K562 (cell line): Measurements from ENCODE around the gene SEC24C. TPM values are rescaled to one million over a fixed set of nuclear protein-coding genes. Genes with fewer than 3 reads are reported as not detected.

Experiments used
- CCAR2 ChIP-seq: fragments of 200-400 bp; formaldehyde crosslinking; IDR thresholded peaks from 2 replicates; pipeline ENCODE4 v1.6.1; 2017; ENCODE audit warnings: mild to moderate bottlenecking, low read depth, low read length
- CEBPG ChIP-seq, 3 experiments: fragments of 200-800 bp in 1 of 3; sonication (Bioruptor generic) in 1 of 3; sonication (generic) in 1 of 3; formaldehyde crosslinking in 1 of 3; IDR thresholded peaks in 2 of 3; conservative IDR thresholded peaks in 1 of 3; 2 replicates each; pipeline versions ENCODE4 v1.6.1 to v1.8.0; 2016 to 2022; ENCODE audit warnings: missing compliant biosample characterization in 2 of 3, missing genetic modification characterization in 2 of 3, mild to moderate bottlenecking in 1 of 3, missing genetic modification reagents in 1 of 3
- CREB3 ChIP-seq: fragments of 450-650 bp; conservative IDR thresholded peaks from 2 replicates; pipeline ENCODE4 v1.6.1; 2016; ENCODE audit warnings: missing genetic modification characterization, low read depth, mild to moderate bottlenecking, missing compliant biosample characterization, moderate library complexity
- EHMT2 ChIP-seq: fragments of 450-650 bp; IDR thresholded peaks from 2 replicates; pipeline ENCODE4 v1.6.1; 2018; ENCODE audit warnings: antibody characterized with exemption
- GATAD2A ChIP-seq: fragments of 450-650 bp; IDR thresholded peaks from 2 replicates; pipeline ENCODE4 v1.6.1; 2017
- GATAD2B ChIP-seq: fragments of 450-650 bp; IDR thresholded peaks from 2 replicates; pipeline ENCODE4 v1.6.1; 2017; ENCODE audit warnings: mild to moderate bottlenecking, borderline replicate concordance
- GTF2F1 ChIP-seq: IDR thresholded peaks from 2 replicates; pipeline ENCODE4 v1.6.1; 2011; ENCODE audit warnings: low read depth, low read length, improper control_type of control experiment
- HEY1 ChIP-seq: fragments of 250-450 bp; sonication (Bioruptor Pico); IDR thresholded peaks from 2 replicates; pipeline ENCODE4 v1.5.0; 2020; ENCODE audit warnings: mild to moderate bottlenecking, moderate library complexity, borderline replicate concordance
- KAT7 ChIP-seq: sonication (generic); formaldehyde crosslinking; IDR thresholded peaks from 2 replicates; pipeline ENCODE4 v1.8.0; 2022; ENCODE audit warnings: missing genetic modification reagents, mild to moderate bottlenecking, borderline replicate concordance
- LEF1 ChIP-seq: fragments of 450-650 bp; IDR thresholded peaks from 2 replicates; pipeline ENCODE4 v1.6.1; 2016; ENCODE audit warnings: mild to moderate bottlenecking
- NCOA1 ChIP-seq: fragments of 450-650 bp; IDR thresholded peaks from 2 replicates; pipeline ENCODE4 v1.6.1; 2016; ENCODE audit warnings: low read depth
- NFATC3 ChIP-seq: fragments of 450-650 bp; IDR thresholded peaks from 2 replicates; pipeline ENCODE4 v1.6.1; 2017; ENCODE audit warnings: mild to moderate bottlenecking
- NR3C1 ChIP-seq: sonication (generic); formaldehyde crosslinking; IDR thresholded peaks from 2 replicates; pipeline ENCODE4 v1.8.1; 2022; ENCODE audit warnings: missing genetic modification reagents
- OTX1 ChIP-seq: fragments of 450-650 bp; formaldehyde crosslinking; IDR thresholded peaks from 2 replicates; pipeline ENCODE4 v1.4.0; 2022; ENCODE audit warnings: mild to moderate bottlenecking
- PHB2 ChIP-seq: fragments of 450-650 bp; IDR thresholded peaks from 2 replicates; pipeline ENCODE4 v1.6.1; 2017; ENCODE audit warnings: low read depth
- POLR2G ChIP-seq: fragments of 200-400 bp; formaldehyde crosslinking; IDR thresholded peaks from 2 replicates; pipeline ENCODE4 v1.6.1; 2017; ENCODE audit warnings: low read depth, mild to moderate bottlenecking, antibody characterized with exemption, low read length, moderate library complexity
- POLR2H ChIP-seq: IDR thresholded peaks from 2 replicates; pipeline ENCODE4 v1.6.1; 2016; ENCODE audit warnings: missing genetic modification characterization, low read depth, mild to moderate bottlenecking, control low read depth, missing compliant biosample characterization, moderate library complexity
- SAFB ChIP-seq: fragments of 200-400 bp; formaldehyde crosslinking; IDR thresholded peaks from 2 replicates; pipeline ENCODE4 v1.6.1; 2017; ENCODE audit warnings: low read depth, low read length, borderline replicate concordance
- SIN3B ChIP-seq: fragments of 450-650 bp; IDR thresholded peaks from 2 replicates; pipeline ENCODE4 v1.6.1; 2017; ENCODE audit warnings: low read depth, mild to moderate bottlenecking, moderate library complexity
- TARDBP ChIP-seq: fragments of 450-650 bp; IDR thresholded peaks from 2 replicates; pipeline ENCODE4 v1.6.1; 2016
- TCF7L2 ChIP-seq: fragments of 150-350 bp; IDR thresholded peaks from 2 replicates; pipeline ENCODE4 v1.6.1; 2016; ENCODE audit warnings: low read depth, mild to moderate bottlenecking, low read length, moderate library complexity
- U2AF1 ChIP-seq: fragments of 200-400 bp; formaldehyde crosslinking; optimal IDR thresholded peaks from 2 replicates; pipeline ENCODE3; 2017; ENCODE audit warnings: mild to moderate bottlenecking, low read depth, low read length, moderate library complexity
- YY1 ChIP-seq, 3 experiments: IDR thresholded peaks; 2 replicates each; pipeline ENCODE4 v1.6.1; 2011; ENCODE audit warnings: low read length in 2 of 3, mild to moderate bottlenecking in 2 of 3, moderate library complexity in 2 of 3, borderline replicate concordance in 1 of 3, control low read depth in 1 of 3, low read depth in 1 of 3; ENCODE audit not compliant: insufficient read depth in 3 of 3, insufficient replicate concordance in 2 of 3, control insufficient read depth in 1 of 3, insufficient read length in 1 of 3; ENCODE audit errors: extremely low read depth in 1 of 3
- ZNF280A ChIP-seq: fragments of 450-650 bp; IDR thresholded peaks from 2 replicates; pipeline ENCODE4 v1.6.1; 2018; ENCODE audit warnings: mild to moderate bottlenecking, low read depth; ENCODE audit not compliant: partially characterized antibody
- ZNF354B ChIP-seq: fragments of 250-450 bp; sonication (Bioruptor Pico); IDR thresholded peaks from 2 replicates; pipeline ENCODE4 v1.4.0; 2020
- ZNF551 ChIP-seq: fragments of 250-450 bp; sonication (Bioruptor Pico); IDR thresholded peaks from 2 replicates; pipeline ENCODE4 v1.5.0; 2021; ENCODE audit warnings: mild to moderate bottlenecking, moderate library complexity
- ZNF699 ChIP-seq: fragments of 250-450 bp; sonication (Bioruptor Pico); IDR thresholded peaks from 2 replicates; pipeline ENCODE4 v1.8.0; 2021; ENCODE audit warnings: mild to moderate bottlenecking, moderate library complexity; ENCODE audit not compliant: insufficient replicate concordance
- ZSCAN29 ChIP-seq: fragments of 450-650 bp; IDR thresholded peaks from 2 replicates; pipeline ENCODE4 v1.6.1; 2017
- polyA plus RNA-seq, 8 experiments: library from polyadenylated mRNA; depleted of rRNA in 4 of 8; stranded (reverse) in 5 of 8; unstranded in 3 of 8; fragments of >200 nt; fragmentation: Nextera tagmentation in 2 of 8; fragmentation: Illumina TruSeq in 1 of 8; extraction: Ambion mirVana in 2 of 8; extraction: Trizol in 1 of 8; gene quantifications; 2 replicates each; pipeline versions ENCODE4 v1.2.1 to v1.2.3, GENCODE V29; 2011 to 2014; ENCODE audit warnings: inconsistent platforms in 1 of 8, missing spikeins in 1 of 8
- total RNA-seq, 7 experiments: library from RNA; depleted of rRNA in 6 of 7; stranded (reverse); fragments of >200 nt in 6 of 7; fragmentation: Illumina TruSeq in 2 of 7; extraction: Trizol in 2 of 7; gene quantifications; 2 replicates each; pipeline versions ENCODE4 v1.2.1 to v1.2.3, GENCODE V29; 2011 to 2021; ENCODE audit warnings: low replicate concordance in 1 of 7

Gene SEC24C
- total and polyA plus RNA-seq, 9 of the 15 experiments (the other 6 are each of a cell fraction or from before 2014, with no cell fraction given): 19.0 to 115 (median 70.5) TPM

DNA sequence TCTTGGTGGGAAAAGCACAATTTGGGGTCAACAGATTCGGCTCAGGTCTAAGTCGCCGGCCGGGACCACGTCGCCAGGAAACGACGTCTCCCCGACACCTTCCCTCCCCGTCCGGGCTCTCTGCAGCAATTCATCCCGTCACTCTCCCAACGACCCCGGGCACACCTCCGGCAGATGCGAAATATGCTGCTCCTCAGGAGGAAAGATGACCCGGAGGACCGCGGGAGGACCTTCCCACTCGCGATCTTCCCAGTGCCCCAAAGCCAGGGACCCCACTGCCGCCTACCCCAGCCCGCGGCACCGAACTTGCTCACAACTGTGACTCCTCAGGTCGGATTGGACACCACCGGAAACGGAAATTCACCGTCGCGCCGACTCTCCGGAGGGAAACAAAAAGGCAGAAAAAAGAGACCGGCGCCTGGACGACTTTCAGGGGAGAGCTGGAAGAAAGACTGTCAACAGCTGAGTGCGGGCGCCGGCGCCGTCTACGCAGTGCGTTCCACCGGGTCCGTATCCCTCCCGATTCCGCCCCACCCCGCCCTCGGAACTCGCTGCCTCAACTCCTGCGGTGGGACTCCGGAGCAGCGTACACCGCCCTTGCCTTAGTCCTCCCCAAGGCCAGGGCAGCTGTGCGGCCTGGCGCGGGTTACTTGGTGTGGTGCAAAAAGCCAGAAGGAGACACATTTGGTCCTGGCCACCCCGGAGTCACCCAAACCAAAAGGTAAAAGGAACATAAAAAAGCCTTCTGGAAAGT is 13.8 kb upstream of the SEC24C start (continued):
- TF ChIP-seq TARDBP: no peak
- TF ChIP-seq KAT7 (CRISPR knock-in tag): peak; percentile 81; the same call in 1 of the 2 replicates
- peak; percentile 71 for TF ChIP-seq NFATC3
- TF ChIP-seq CCAR2: 0 out of 2 replicates have a peak, but pooled peaks have one; percentile 16
- no peak for TF ChIP-seq ZNF354B
- TF ChIP-seq HEY1 (CRISPR knock-in tag): no peak
- TF ChIP-seq CREB3 (tag): no peak; the same call in 1 of the 2 replicates
- TF ChIP-seq U2AF1: no peak
- TF ChIP-seq GTF2F1: no peak; the same call in 1 of the 2 replicates
- TF ChIP-seq EHMT2: no peak
- TF ChIP-seq SIN3B: peak; percentile 97
- TF ChIP-seq YY1 (IDR thresholded peaks at IDR 0.05; ENCODE audit: borderline replicate concordance in 1 of 3, control insufficient read depth in 1 of 3, extremely low read depth in 1 of 3, insufficient read depth in 3 of 3, insufficient read length in 1 of 3, insufficient replicate concordance in 2 of 3, low read depth in 1 of 3, low read length in 2 of 3): peak in 2 of 3 experiments; percentile 56 to 72
- peak; percentile 99 for TF ChIP-seq NCOA1
- no peak for TF ChIP-seq ZNF699 (CRISPR knock-in tag)
- peak; percentile 52; the same call in 1 of the 2 replicates for TF ChIP-seq SAFB
- peak; percentile 100 for TF ChIP-seq ZSCAN29
- TF ChIP-seq OTX1 (CRISPR knock-in tag): 0 out of 2 replicates have a peak, but pooled peaks have one; percentile 42
- no peak for TF ChIP-seq NR3C1 (CRISPR knock-in tag)
- no peak for TF ChIP-seq ZNF280A
- no peak for TF ChIP-seq ZNF551 (CRISPR knock-in tag)
- TF ChIP-seq CEBPG (CRISPR knock-in tag; IDR thresholded peaks at IDR 0.05): 0 out of 2 replicates have a peak, but pooled peaks have one; percentile 14
- TF ChIP-seq CEBPG (tag; conservative IDR thresholded peaks at IDR 0.05 in 1 of 2, IDR thresholded peaks at IDR 0.05 in 1 of 2): no peak
- TF ChIP-seq GATAD2A: no peak
- TF ChIP-seq PHB2: no peak
- TF ChIP-seq LEF1: peak; percentile 46
- peak; percentile 97 for TF ChIP-seq POLR2G
- TF ChIP-seq GATAD2B: no peak; the same call in 1 of the 2 replicates
- TF ChIP-seq POLR2H: peak; percentile 37; the same call in 1 of the 2 replicates
- no peak for TF ChIP-seq TCF7L2
